Stomach (tissue), 4 donors: ENCODE measurements around the gene ZCCHC7.

Experiments used
- POLR2AphosphoS5 ChIP-seq, 3 donors: sonication (generic); formaldehyde crosslinking; IDR thresholded peaks; one replicate each; pipeline ENCODE4 v1.6.1; 2016; ENCODE audit warnings: antibody characterized with exemption in 3 of 3
- TF ChIP-seq, protein P1 (sequence below), 7 experiments: fragments of 450-650 bp in 4 of 7; fragments of 200-600 bp in 3 of 7; sonication (generic) in 3 of 7; IDR thresholded peaks; one replicate each; pipeline ENCODE4 v1.5.1; 2016 to 2019; ENCODE audit warnings: antibody characterized with exemption in 7 of 7, control low read depth in 2 of 7, mild to moderate bottlenecking in 1 of 7

DNA sequence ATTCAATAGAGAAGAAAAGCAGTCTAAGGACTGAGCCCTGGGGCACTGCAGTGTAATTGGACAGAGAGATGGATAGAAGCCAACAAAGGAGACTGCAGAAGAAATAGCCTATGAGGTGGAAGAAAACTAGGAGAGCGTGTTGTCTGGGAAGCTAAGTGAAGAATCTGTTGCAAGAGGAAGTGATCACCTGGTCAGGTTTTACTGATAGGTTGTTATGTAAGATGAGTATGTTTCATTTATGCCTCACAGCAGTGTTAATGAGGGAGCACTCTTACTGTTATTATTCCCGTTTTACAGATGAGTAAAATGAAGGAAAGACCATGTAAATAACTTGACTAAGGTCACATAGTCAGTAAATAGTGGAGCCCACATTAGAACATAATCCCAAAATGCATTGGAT, 222.1 kb downstream of the ZCCHC7 start:
- TF ChIP-seq, protein P1, sequence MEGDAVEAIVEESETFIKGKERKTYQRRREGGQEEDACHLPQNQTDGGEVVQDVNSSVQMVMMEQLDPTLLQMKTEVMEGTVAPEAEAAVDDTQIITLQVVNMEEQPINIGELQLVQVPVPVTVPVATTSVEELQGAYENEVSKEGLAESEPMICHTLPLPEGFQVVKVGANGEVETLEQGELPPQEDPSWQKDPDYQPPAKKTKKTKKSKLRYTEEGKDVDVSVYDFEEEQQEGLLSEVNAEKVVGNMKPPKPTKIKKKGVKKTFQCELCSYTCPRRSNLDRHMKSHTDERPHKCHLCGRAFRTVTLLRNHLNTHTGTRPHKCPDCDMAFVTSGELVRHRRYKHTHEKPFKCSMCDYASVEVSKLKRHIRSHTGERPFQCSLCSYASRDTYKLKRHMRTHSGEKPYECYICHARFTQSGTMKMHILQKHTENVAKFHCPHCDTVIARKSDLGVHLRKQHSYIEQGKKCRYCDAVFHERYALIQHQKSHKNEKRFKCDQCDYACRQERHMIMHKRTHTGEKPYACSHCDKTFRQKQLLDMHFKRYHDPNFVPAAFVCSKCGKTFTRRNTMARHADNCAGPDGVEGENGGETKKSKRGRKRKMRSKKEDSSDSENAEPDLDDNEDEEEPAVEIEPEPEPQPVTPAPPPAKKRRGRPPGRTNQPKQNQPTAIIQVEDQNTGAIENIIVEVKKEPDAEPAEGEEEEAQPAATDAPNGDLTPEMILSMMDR (IDR thresholded peaks at IDR 0.05), result no peak
- TF ChIP-seq POLR2AphosphoS5 (IDR thresholded peaks at IDR 0.05), result no peak
